SJCRH30 (cell line): Measurements from ENCODE around the gene VCAM1. TPM values are rescaled to one million over a fixed set of nuclear protein-coding genes. Genes with fewer than 3 reads are reported as not detected.
"Not testable (repeated sequence)": the region's sequence is repeated elsewhere in the genome, so short reads cannot be mapped to it uniquely, and the experiment has no call there.

ENCODE experiments used
- DNase-seq, 2 experiments: peaks; one replicate each; pipeline ENCODE4 v3.0.0-alpha.2; 2015 to 2020
- H3K27ac ChIP-seq: fragments of 250-450 bp; sonication (Bioruptor Pico); 2 replicates; pipeline ENCODE4 v1.5.1; 2020; ENCODE audit warnings: mild to moderate bottlenecking, moderate library complexity
- H3K27me3 ChIP-seq: fragments of 250-450 bp; sonication (Bioruptor Pico); 2 replicates; pipeline ENCODE4 v1.5.1; 2020; ENCODE audit warnings: mild to moderate bottlenecking, moderate library complexity
- H3K36me3 ChIP-seq: fragments of 250-450 bp; sonication (Bioruptor Pico); 2 replicates; pipeline ENCODE4 v1.5.1; 2020; ENCODE audit warnings: mild to moderate bottlenecking, moderate library complexity
- H3K4me1 ChIP-seq: fragments of 250-450 bp; sonication (Bioruptor Pico); 2 replicates; pipeline ENCODE4 v1.5.1; 2020; ENCODE audit warnings: mild to moderate bottlenecking, moderate library complexity
- H3K4me3 ChIP-seq: fragments of 250-450 bp; sonication (Bioruptor Pico); 2 replicates; pipeline ENCODE4 v1.5.1; 2020; ENCODE audit warnings: mild to moderate bottlenecking, moderate library complexity
- H3K9me3 ChIP-seq: fragments of 250-450 bp; sonication (Bioruptor Pico); replicated peaks from 2 replicates; pipeline ENCODE4 v1.5.1; 2020; ENCODE audit warnings: mild to moderate bottlenecking, moderate library complexity
- total RNA-seq: library from RNA; depleted of rRNA; stranded (reverse); fragments of >200 nt; shearing (Covaris generic); gene quantifications from 2 replicates; pipeline ENCODE4 v1.2.3, GENCODE V29; 2014; rRNA removed

The VCAM1 gene
- total RNA-seq, 1 experiment from 2014 or later: not detected

- DNase-seq, H3K9me3 ChIP-seq, H3K4me3 ChIP-seq, H3K4me1 ChIP-seq, H3K36me3 ChIP-seq, H3K27me3 ChIP-seq, H3K27ac ChIP-seq: not testable (repeated sequence)
These were observed 62.2 kb downstream of the VCAM1 start for GRCh38 chr1:100781728-100782127.

DNA sequence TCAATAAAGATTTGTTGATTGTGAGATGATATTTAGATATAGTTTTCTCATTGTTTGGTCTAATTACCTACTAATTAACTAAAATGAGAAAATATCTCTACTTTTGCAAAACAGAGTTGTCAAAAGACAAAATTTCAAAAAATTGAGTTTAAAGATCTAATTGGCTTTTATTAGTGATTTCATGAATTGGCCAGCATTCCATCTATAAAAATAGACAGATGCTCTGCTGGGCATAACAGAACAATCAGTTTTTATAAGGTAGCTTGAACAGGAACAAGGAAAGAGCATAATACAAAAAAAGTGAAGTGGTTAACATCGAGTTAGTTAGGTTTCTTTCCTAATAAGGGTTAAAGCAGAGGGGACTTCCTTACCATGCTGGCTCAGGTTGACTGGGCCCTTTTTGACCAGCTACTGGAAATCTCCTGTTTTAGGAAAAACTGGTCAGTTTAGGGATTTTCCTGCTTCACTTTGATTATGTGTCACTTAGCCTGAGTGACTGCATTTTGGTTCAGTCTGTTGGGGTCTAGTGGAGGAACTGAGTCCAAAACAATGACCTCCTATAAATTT lies 63.0 kb downstream of the VCAM1 start:
- Histone ChIP-seq H3K27me3 (no peaks in the 10 kb centered on the region), H3K4me3 (no peak overlapping the region), H3K36me3 (no peaks in the 10 kb centered on the region), H3K27ac (no peak overlapping the region), H3K9me3 (no peaks in the 10 kb centered on the region), H3K4me1 (peaks cover 5% of the 10 kb centered on the region; the same call in 1 of the 2 replicates)
- no peak for DNase-seq

GRCh38 chr1:100785470-100786052 lies 66.0 kb downstream of the VCAM1 start:
- H3K36me3 ChIP-seq: no peaks in the 10 kb centered on the region
- peak overlapping the region; percentile 44 for H3K4me3 ChIP-seq
- peak; percentile 36 to 71 for DNase-seq
- no peak overlapping the region for H3K27ac ChIP-seq
- peaks cover 5% of the 10 kb centered on the region; the same call in 1 of the 2 replicates for H3K4me1 ChIP-seq
- H3K27me3 ChIP-seq: no peaks in the 10 kb centered on the region
- H3K9me3 ChIP-seq: no peaks in the 10 kb centered on the region

DNA sequence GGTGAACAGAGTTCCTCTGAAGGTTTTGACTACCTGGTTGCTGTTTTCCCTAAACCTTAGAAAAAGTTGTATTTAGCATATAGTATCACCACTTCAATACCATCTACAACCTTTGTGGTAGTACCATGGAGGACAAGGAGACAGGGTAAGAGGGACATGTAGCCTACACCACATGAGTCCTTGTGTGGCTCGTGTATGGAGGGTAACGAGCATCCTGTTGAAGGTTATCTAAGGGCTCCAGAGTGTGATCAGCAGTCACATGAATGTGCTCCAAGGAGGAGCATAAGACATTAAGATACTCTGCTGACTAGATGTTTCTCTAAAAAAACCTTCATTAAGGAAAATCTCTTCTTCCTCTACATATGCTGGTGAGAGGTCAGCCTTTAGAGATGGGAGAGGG lies 67.3 kb downstream of the VCAM1 start:
- H3K9me3 ChIP-seq: no peaks in the 10 kb centered on the region
- H3K27ac ChIP-seq: no peak overlapping the region
- peaks cover 5% of the 10 kb centered on the region; the same call in 1 of the 2 replicates for H3K4me1 ChIP-seq
- DNase-seq: no peak
- H3K27me3 ChIP-seq: no peaks in the 10 kb centered on the region
- H3K4me3 ChIP-seq: no peak overlapping the region
- no peaks in the 10 kb centered on the region for H3K36me3 ChIP-seq

Other genes with a start within 250 kb of the VCAM1 start
- not detected in 2 replicates for gene GPR88, start 181.6 kb upstream of the VCAM1 start, total RNA-seq
- gene EXTL2, start 175.1 kb downstream of the VCAM1 start, total RNA-seq: 43.5 and 50.6 TPM in 2 replicates
- 24.8 and 28.8 TPM in 2 replicates for gene SLC30A7, start 176.3 kb downstream of the VCAM1 start, total RNA-seq